H1 (cell line): Measurements from ENCODE around the gene RHBDD1.

Experiments used
- CHD1 ChIP-seq: IDR thresholded peaks from 2 replicates; pipeline ENCODE4 v1.6.1; 2012; ENCODE audit warnings: low read depth, low read length, improper control_type of control experiment
- EZH2 ChIP-seq: fragments of 200-600 bp; sonication (generic); IDR thresholded peaks from 2 replicates; pipeline ENCODE4 v1.7.1; 2012; ENCODE audit warnings: low read depth, mild to moderate bottlenecking, moderate library complexity, low read length, inconsistent platforms; ENCODE audit not compliant: severe bottlenecking
- TF ChIP-seq, protein P1 (sequence below), 3 experiments: IDR thresholded peaks; 1 replicate in 2 of 3; 2 replicates in 1 of 3; pipeline versions ENCODE4 v1.5.1 to v1.6.1; 2011; ENCODE audit warnings: low read length in 3 of 3, mild to moderate bottlenecking in 3 of 3, inconsistent platforms in 2 of 3, low read depth in 1 of 3, moderate library complexity in 1 of 3; ENCODE audit not compliant: insufficient read depth in 1 of 3; ENCODE audit errors: control extremely low read depth in 1 of 3

GRCh38 chr2:226868331-226869162 lies 32.7 kb downstream of the RHBDD1 start:
- TF ChIP-seq EZH2 (no peak), CHD1 (no peak)
- TF ChIP-seq, protein P1, sequence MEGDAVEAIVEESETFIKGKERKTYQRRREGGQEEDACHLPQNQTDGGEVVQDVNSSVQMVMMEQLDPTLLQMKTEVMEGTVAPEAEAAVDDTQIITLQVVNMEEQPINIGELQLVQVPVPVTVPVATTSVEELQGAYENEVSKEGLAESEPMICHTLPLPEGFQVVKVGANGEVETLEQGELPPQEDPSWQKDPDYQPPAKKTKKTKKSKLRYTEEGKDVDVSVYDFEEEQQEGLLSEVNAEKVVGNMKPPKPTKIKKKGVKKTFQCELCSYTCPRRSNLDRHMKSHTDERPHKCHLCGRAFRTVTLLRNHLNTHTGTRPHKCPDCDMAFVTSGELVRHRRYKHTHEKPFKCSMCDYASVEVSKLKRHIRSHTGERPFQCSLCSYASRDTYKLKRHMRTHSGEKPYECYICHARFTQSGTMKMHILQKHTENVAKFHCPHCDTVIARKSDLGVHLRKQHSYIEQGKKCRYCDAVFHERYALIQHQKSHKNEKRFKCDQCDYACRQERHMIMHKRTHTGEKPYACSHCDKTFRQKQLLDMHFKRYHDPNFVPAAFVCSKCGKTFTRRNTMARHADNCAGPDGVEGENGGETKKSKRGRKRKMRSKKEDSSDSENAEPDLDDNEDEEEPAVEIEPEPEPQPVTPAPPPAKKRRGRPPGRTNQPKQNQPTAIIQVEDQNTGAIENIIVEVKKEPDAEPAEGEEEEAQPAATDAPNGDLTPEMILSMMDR (IDR thresholded peaks at IDR 0.05; ENCODE audit: control extremely low read depth in 1 of 3, insufficient read depth in 1 of 3, low read depth in 1 of 3, low read length in 3 of 3), result no peak
